Pancreas (tissue), 10 donors: ENCODE measurements around the gene RNF130. TPM values are rescaled to one million over a fixed set of nuclear protein-coding genes. Genes with fewer than 3 reads are reported as not detected.

Experiments used
- ATAC-seq, 4 donors: fragments of 200-7000 bp; cut with Tn5 transposase; one replicate each; pipeline versions ENCODE4 v1.8.0 to v1.9.1; 2020; ENCODE audit warnings: mild to moderate bottlenecking in 4 of 4, moderate library complexity in 4 of 4
- DNase-seq, 6 donors: peaks; one replicate each; pipeline ENCODE4 v3.0.0-alpha.2; 2020
- FAIRE-seq: peaks from 2 replicates; lab custom pipeline; 2012; peaks lifted over from hg19 to GRCh38; lab: Jason Lieb, UNC
- H3K27ac ChIP-seq, 4 donors: fragments of 200-600 bp; sonication (generic); 1 replicate in 3 of 4; 2 replicates in 1 of 4; pipeline versions ENCODE4 v1.5.0 to v1.8.0; 2020
- H3K27me3 ChIP-seq, 4 donors: fragments of 200-600 bp; one replicate each; pipeline ENCODE4 v1.8.0; 2021
- H3K36me3 ChIP-seq, 3 donors: fragments of 200-600 bp; sonication (generic) in 1 of 3; one replicate each; pipeline versions ENCODE4 v1.5.0 to v1.8.0; 2020 to 2021
- H3K4me1 ChIP-seq, 3 donors: fragments of 200-600 bp; one replicate each; pipeline ENCODE4 v1.8.0; 2021
- H3K4me3 ChIP-seq, 4 donors: fragments of 200-600 bp; sonication (generic) in 2 of 4; one replicate each; pipeline versions ENCODE4 v1.5.0 to v1.8.0; 2020 to 2021
- H3K9me3 ChIP-seq, 4 donors: fragments of 200-600 bp; one replicate each; pipeline ENCODE4 v1.8.0; 2021
- WGBS, 2 donors: extraction: QIAGEN DNeasy Blood & Tissue Kit; methylation state at CpG; one replicate each; pipeline ENCODE4 v1.1.7; 2013; 5-methylcytosine and 5-hydroxymethylcytosine counted together
- intact Hi-C, 3 donors: fragments of 100-400 bp; cut with DNase I; formaldehyde crosslinking; loops; one replicate each; pipeline versions ENCODE4 v1.11.1 to v1.14.2; 2022
- polyA plus RNA-seq, 2 donors: library from polyadenylated mRNA; stranded (reverse); fragments of 200-250 nt; gene quantifications; one replicate each; pipeline ENCODE4 v1.2.3, GENCODE V29; 2013
- total RNA-seq, 6 donors: library from RNA; stranded (reverse); fragmentation: NEBNext Ultra II Directional in 4 of 6; extraction: Animal tissue kit (Norgen Biotek cat#: 25700) in 4 of 6; gene quantifications; one replicate each; pipeline versions ENCODE4 v1.2.1 to v1.2.4, GENCODE V29; 2021 to 2023
- TF ChIP-seq, protein P1 (sequence below), 4 donors: fragments of 200-600 bp; sonication (generic) in 3 of 4; IDR thresholded peaks; one replicate each; pipeline versions ENCODE4 v1.5.0 to v1.8.0; 2021; ENCODE audit warnings: antibody characterized with exemption in 4 of 4
- donor health status: healthy with polysubstance abuse.
- donor health status: DM: no; HTN: no; CAD: no; lungs with moderate emphysema.
- donor health status: DM: no; HTN: no; CAD: no.
- donor health status: control.
- donor health status: control.
- donor health status: Bipolar disorder and iron deficiency.
- donor health status: DM: yes; HTN: yes; CAD: no.
- donor health status: DM: no; HTN: no; CAD: no.
- donor health status: DM: no; HTN: no; CAD: no.
- donor health status: DM: yes; HTN: yes; CAD: no.

RNF130 gene
- total and polyA plus RNA-seq, 8 donors: 21.4 to 57.8 (median 37.8) TPM

DNA sequence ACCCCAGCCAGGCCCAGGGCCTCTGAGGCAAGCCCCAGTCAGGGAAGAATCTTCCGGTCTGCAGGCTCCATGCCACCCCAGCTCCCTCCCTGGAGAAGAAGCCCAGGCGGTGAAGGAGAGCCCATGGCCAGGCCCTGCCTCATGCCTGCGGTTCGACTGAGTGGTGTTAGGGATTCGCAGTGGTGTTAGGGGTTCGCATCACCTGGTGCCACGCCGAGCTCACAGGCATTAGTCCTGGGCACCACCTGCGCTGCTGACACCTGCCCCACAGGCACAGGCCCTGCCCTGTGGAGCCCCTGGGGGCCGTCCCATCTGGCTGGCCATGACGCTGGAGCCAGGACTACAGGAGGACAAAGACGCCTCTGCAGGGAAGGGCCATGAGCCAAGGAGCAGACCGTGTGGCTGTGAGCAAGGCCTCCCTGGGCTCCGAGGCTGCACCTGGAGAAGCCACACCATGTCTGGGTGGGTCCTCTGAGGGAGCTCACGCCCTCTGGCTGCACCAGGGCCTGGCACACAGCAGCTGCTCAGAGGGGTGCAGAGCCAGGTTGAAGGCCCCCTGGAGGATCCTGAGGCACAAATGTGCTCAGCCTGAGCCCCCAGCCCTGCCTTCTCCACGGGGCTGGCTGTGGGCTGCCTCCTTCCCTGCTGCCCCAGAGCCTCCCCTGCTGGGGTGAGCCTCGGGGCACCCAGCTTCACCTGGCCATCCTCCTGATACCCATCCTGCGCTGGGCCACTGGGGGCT lies 27.6 kb upstream of the RNF130 start:
- no peaks in the 10 kb centered on the region for H3K9me3 ChIP-seq
- no peaks in the 10 kb centered on the region for H3K27me3 ChIP-seq
- TF ChIP-seq, protein P1, sequence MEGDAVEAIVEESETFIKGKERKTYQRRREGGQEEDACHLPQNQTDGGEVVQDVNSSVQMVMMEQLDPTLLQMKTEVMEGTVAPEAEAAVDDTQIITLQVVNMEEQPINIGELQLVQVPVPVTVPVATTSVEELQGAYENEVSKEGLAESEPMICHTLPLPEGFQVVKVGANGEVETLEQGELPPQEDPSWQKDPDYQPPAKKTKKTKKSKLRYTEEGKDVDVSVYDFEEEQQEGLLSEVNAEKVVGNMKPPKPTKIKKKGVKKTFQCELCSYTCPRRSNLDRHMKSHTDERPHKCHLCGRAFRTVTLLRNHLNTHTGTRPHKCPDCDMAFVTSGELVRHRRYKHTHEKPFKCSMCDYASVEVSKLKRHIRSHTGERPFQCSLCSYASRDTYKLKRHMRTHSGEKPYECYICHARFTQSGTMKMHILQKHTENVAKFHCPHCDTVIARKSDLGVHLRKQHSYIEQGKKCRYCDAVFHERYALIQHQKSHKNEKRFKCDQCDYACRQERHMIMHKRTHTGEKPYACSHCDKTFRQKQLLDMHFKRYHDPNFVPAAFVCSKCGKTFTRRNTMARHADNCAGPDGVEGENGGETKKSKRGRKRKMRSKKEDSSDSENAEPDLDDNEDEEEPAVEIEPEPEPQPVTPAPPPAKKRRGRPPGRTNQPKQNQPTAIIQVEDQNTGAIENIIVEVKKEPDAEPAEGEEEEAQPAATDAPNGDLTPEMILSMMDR (IDR thresholded peaks at IDR 0.05): no peak
- H3K36me3 ChIP-seq: no peaks in the 10 kb centered on the region
- no peak for FAIRE-seq
- no peaks in the 10 kb centered on the region for H3K4me1 ChIP-seq
- no peak for DNase-seq
- H3K27ac ChIP-seq: no peak overlapping the region
- 87 to 90% methylated on average over 18 of the region's 18 CpGs for WGBS, 2 donors
- no peak overlapping the region for H3K4me3 ChIP-seq
- no peak for ATAC-seq
- intact Hi-C loops: loop anchor here in 1 of 3 donors (10.0 kb wide), 1 partner anchor 114 kb away; no protein-coding TSS in a partner anchor

DNA sequence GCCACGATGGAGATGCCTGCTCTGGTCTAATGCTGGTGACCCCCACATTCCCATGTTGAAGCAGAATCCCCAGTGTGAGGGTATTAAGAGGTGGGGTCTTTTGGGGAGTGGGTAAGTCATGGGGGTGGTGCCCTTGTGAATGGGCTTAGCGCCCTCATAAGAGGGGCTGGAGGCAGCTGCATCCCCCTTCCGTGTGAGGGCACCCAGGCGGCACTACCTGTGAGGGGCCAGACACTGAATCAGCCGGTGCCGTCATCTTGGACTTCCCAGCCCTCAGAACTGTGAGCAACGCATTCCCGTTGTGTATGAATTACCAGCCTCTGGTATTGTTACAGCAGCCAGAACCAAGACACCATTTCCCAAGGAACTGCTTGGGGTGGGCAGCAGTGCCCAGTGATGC lies 27.0 kb upstream of the RNF130 start:
- Histone ChIP-seq H3K4me3 (no peak overlapping the region), H3K27me3 (no peaks in the 10 kb centered on the region), H3K36me3 (no peaks in the 10 kb centered on the region), H3K9me3 (no peaks in the 10 kb centered on the region), H3K27ac (no peak overlapping the region), H3K4me1 (no peaks in the 10 kb centered on the region)
- intact Hi-C loops: loop anchor here in 1 of 3 donors (10.0 kb wide), 1 partner anchor 114 kb away; no protein-coding TSS in a partner anchor
- DNase-seq: no peak
- ATAC-seq: no peak
- 90 to 94% methylated on average over 8 of the region's 8 CpGs for WGBS, 2 donors
- TF ChIP-seq, protein P1 (IDR thresholded peaks at IDR 0.05): no peak
- no peak for FAIRE-seq

DNA sequence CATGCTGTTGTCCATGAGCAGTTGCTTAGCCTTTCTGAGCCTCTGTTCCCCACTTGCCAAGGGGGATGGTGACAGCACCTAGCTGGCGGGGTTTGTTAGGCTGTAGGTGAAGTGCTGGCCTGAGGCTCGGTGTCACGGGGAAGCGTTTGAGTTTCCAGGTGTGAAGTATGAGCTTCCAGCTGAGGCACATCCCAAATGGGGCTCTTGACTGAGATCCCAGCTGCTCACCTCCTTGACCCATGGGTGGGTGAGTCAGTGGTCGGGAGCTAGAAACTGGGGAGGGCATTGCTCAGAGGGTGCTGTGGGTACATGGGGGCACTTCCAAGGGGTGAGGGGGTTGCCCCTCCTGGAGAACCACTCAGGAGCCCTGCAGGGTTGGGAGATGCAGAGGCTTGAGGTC lies 26.4 kb upstream of the RNF130 start:
- no peak overlapping the region for H3K27ac ChIP-seq
- DNase-seq (no peak), FAIRE-seq (no peak), ATAC-seq (no peak)
- TF ChIP-seq, protein P1 (IDR thresholded peaks at IDR 0.05): no peak
- H3K36me3 ChIP-seq: no peaks in the 10 kb centered on the region
- no peaks in the 10 kb centered on the region for H3K9me3 ChIP-seq
- WGBS, 2 donors: 90 to 92% methylated on average over 5 of the region's 5 CpGs
- intact Hi-C loops: loop anchor here in 1 of 3 donors (10.0 kb wide), 1 partner anchor 113 kb away; no protein-coding TSS in a partner anchor
- H3K4me1 ChIP-seq: no peaks in the 10 kb centered on the region
- H3K27me3 ChIP-seq: no peaks in the 10 kb centered on the region
- H3K4me3 ChIP-seq: no peak overlapping the region

DNA sequence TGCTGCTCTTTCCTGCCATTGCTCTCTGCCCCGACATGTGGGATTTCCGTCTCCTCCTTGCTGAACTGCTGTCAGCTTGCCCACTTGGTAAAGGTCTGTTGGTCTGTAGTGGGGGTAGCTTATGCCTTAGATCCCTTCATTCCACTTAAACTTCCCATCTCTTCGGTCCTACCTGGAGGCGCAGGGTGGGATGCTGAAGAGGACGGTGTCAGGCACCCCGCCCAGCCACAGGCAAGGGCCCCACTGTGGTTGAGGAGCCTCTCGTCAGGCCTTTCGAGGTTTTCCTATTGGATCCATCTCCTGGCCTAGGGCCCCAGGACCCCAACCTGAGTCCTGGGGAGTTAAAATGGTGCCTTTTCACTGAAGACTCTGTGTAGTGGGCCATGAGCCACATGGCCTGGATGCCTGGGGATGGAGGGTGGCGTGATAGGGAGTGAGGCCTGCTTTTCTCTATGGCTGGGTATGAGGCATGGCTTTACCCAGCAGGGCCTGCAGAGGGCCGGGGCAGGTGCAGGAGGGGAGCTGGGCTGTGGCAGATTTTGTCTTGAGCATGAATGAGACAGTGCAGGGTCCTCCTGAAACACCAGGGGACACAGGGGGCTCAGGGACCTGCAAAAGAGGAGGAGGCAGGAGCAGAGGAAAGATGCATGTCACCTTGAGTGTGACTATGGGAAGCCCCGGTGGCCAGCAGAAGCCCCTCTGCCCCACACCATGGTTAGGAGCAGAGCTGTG lies 25.8 kb upstream of the RNF130 start:
- no peaks in the 10 kb centered on the region for H3K27me3 ChIP-seq
- DNase-seq (no peak), ATAC-seq (no peak), FAIRE-seq (no peak)
- H3K4me3 ChIP-seq: no peak overlapping the region
- TF ChIP-seq, protein P1 (IDR thresholded peaks at IDR 0.05): no peak
- no peaks in the 10 kb centered on the region for H3K9me3 ChIP-seq
- no peaks in the 10 kb centered on the region for H3K4me1 ChIP-seq
- intact Hi-C loops: loop anchor here in 1 of 3 donors (10.0 kb wide), 1 partner anchor 113 kb away; no protein-coding TSS in a partner anchor
- 87 to 89% methylated on average over 11 of the region's 11 CpGs for WGBS, 2 donors
- H3K27ac ChIP-seq: no peak overlapping the region
- H3K36me3 ChIP-seq: no peaks in the 10 kb centered on the region
